ENCODE results near the gene CHRNB1.

GRCh38 chr17:7439462-7440112 lies 5.3 kb upstream of the CHRNB1 start, which contains the start of gene FGF11:
- TF ChIP-seq EZH2 (IDR thresholded peaks at IDR 0.05; ENCODE audit: borderline replicate concordance, insufficient read depth, low read depth, low read length, poor library complexity, severe bottlenecking) = peak; percentile 70
- no peak for TF ChIP-seq CTCF (IDR thresholded peaks at IDR 0.05)
